Measurements from ENCODE around the gene MVB12B. TPM values are rescaled to one million over a fixed set of nuclear protein-coding genes. Genes with fewer than 3 reads are reported as not detected.

MVB12B gene
- total RNA-seq, 2 experiments from 2014 or later: 14.3 to 15.3 TPM

DNA sequence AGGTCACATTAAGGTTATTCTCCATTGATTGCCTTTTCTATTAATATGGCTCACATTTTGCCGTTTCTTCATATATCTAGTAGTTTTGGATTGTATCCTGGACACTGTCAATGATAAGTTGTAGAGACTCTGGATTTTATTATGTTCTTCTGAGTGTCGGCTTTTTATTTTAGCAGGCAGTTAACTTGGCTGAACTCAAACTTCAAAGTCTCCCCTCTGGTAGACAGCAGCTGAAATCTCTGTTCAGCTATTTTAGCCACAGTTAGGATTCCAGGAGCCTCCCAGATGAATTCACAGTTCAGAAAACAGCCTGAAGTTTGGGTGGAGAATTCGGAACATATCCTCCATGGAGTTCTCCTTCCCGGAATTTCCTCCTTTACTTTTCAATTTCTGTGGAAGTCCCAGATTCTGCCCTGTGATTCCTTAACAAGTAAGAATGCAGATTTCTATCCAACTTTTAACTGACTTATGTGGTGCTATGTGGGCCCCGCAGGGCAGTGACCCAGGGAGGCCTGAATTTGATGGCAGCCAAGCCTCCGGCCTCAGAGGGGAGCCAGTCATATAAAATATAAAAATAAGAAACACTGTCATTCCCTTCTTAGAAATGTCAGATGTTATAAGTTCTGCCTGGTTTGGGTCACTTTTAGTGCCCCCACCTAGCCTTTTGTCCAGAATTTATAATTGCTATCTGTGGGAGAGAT is 39.3 kb upstream of the MVB12B start:
- H3K27ac Mint-ChIP-seq: no peak overlapping the region
- no peak for DNase-seq
- ChIA-PET POLR2A (no interaction called here), CTCF (no interaction called here)
- no peaks in the 10 kb centered on the region for H3K4me1 Mint-ChIP-seq (ENCODE audit: low read depth)
- TF ChIP-seq, protein P1, sequence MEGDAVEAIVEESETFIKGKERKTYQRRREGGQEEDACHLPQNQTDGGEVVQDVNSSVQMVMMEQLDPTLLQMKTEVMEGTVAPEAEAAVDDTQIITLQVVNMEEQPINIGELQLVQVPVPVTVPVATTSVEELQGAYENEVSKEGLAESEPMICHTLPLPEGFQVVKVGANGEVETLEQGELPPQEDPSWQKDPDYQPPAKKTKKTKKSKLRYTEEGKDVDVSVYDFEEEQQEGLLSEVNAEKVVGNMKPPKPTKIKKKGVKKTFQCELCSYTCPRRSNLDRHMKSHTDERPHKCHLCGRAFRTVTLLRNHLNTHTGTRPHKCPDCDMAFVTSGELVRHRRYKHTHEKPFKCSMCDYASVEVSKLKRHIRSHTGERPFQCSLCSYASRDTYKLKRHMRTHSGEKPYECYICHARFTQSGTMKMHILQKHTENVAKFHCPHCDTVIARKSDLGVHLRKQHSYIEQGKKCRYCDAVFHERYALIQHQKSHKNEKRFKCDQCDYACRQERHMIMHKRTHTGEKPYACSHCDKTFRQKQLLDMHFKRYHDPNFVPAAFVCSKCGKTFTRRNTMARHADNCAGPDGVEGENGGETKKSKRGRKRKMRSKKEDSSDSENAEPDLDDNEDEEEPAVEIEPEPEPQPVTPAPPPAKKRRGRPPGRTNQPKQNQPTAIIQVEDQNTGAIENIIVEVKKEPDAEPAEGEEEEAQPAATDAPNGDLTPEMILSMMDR (IDR thresholded peaks at IDR 0.05): no peak
- no peak overlapping the region for H3K4me3 Mint-ChIP-seq
- Histone ChIP-seq H3K9me3 (ENCODE audit: control insufficient read depth in 1 of 2, insufficient read depth in 1 of 2, low read length in 2 of 2) (peaks cover 0 to 5% of the 10 kb centered on the region in 2 experiments), H3K27ac (ENCODE audit: low read depth in 1 of 2, low read length in 2 of 2) (no peak overlapping the region), H3K4me1 (ENCODE audit: insufficient read depth, low read length) (no peaks in the 10 kb centered on the region), H3K36me3 (ENCODE audit: insufficient read depth, low read length) (no peaks in the 10 kb centered on the region), H3K27me3 (ENCODE audit: control insufficient read depth in 1 of 2, insufficient read depth in 2 of 2, low read length in 2 of 2) (peaks cover 0 to 1% of the 10 kb centered on the region in 2 experiments), H3K4me3 (ENCODE audit: low read length) (no peak overlapping the region)
- no peaks in the 10 kb centered on the region for H3K27me3 Mint-ChIP-seq
- intact Hi-C loops (cut with DNase I, micrococcal nuclease): no loop called here
- no peaks in the 10 kb centered on the region for H3K9me3 Mint-ChIP-seq
- no peak for ATAC-seq (ENCODE audit: poor library complexity)
- H3K36me3 Mint-ChIP-seq (ENCODE audit: low read depth): no peaks in the 10 kb centered on the region

DNA sequence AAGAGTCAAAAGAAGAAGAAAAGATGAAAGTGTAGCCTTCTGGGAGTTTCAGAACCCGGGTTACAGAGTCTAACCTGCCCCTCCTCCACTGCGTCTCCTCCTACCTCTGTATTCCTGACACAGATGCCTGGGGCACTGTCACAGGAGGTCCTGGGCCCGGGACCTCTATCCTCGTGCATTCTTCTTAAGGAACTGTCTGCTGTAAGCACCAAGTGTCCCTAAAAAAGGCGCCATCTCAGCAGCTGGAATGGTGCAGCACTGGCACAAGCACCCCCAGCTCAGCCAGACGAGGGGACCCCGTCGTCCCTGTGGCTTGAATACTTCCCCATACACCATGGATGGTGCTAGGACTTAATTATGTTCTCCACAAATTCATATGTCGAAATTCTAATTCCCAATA is 35.8 kb upstream of the MVB12B start:
- DNase-seq: no peak
- Mint-ChIP-seq H3K9me3 (no peaks in the 10 kb centered on the region), H3K27me3 (peaks cover 9% of the 10 kb centered on the region), H3K36me3 (ENCODE audit: low read depth) (no peaks in the 10 kb centered on the region), H3K4me1 (ENCODE audit: low read depth) (no peaks in the 10 kb centered on the region), H3K4me3 (no peak overlapping the region), H3K27ac (no peak overlapping the region)
- ChIA-PET CTCF (no interaction called here), POLR2A (no interaction called here)
- no peak overlapping the region for H3K4me3 ChIP-seq (ENCODE audit: low read length)
- ATAC-seq (ENCODE audit: poor library complexity): no peak
- H3K9me3 ChIP-seq (ENCODE audit: control insufficient read depth in 1 of 2, insufficient read depth in 1 of 2, low read length in 2 of 2): peaks cover 0 to 7% of the 10 kb centered on the region in 2 experiments
- TF ChIP-seq, protein P1 (IDR thresholded peaks at IDR 0.05): no peak
- no peak overlapping the region for H3K27ac ChIP-seq (ENCODE audit: low read depth in 1 of 2, low read length in 2 of 2)
- H3K36me3 ChIP-seq (ENCODE audit: insufficient read depth, low read length): no peaks in the 10 kb centered on the region
- no peaks in the 10 kb centered on the region for H3K4me1 ChIP-seq (ENCODE audit: insufficient read depth, low read length)
- intact Hi-C loops (cut with DNase I, micrococcal nuclease): no loop called here
- no peaks in the 10 kb centered on the region for H3K27me3 ChIP-seq (ENCODE audit: control insufficient read depth in 1 of 2, insufficient read depth in 2 of 2, low read length in 2 of 2)

DNA sequence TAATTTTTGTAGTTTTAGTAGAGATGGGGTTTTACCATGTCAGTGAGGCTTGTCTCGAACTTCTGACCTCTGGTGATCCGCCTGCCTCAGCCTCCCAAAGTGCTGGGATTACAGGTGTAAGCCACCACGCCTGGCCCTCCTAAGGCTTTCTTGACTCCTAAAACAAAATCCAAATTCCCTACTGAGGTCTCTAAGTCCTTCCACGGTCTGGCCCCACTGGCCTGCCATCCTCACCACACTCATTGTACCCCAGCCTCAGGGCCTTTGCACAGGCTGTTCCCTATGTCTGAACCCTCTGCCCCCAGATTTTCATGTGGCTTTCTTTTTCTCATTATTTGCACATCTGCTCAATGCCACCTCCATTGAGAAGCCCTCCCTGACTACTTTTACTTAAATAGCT is 34.7 kb upstream of the MVB12B start:
- H3K36me3 ChIP-seq (ENCODE audit: insufficient read depth, low read length): no peaks in the 10 kb centered on the region
- no peaks in the 10 kb centered on the region for H3K4me1 ChIP-seq (ENCODE audit: insufficient read depth, low read length)
- no peak overlapping the region for H3K27ac ChIP-seq (ENCODE audit: low read depth in 1 of 2, low read length in 2 of 2)
- Mint-ChIP-seq H3K9me3 (no peaks in the 10 kb centered on the region), H3K27ac (no peak overlapping the region), H3K4me3 (no peak overlapping the region), H3K36me3 (ENCODE audit: low read depth) (no peaks in the 10 kb centered on the region), H3K27me3 (peaks cover 12% of the 10 kb centered on the region), H3K4me1 (ENCODE audit: low read depth) (no peaks in the 10 kb centered on the region)
- H3K27me3 ChIP-seq (ENCODE audit: control insufficient read depth in 1 of 2, insufficient read depth in 2 of 2, low read length in 2 of 2): peaks cover 0 to 2% of the 10 kb centered on the region in 2 experiments
- DNase-seq (no peak), ATAC-seq (ENCODE audit: poor library complexity) (no peak)
- CTCF ChIA-PET: no interaction called here
- peaks cover 0 to 7% of the 10 kb centered on the region in 2 experiments for H3K9me3 ChIP-seq (ENCODE audit: control insufficient read depth in 1 of 2, insufficient read depth in 1 of 2, low read length in 2 of 2)
- POLR2A ChIA-PET: no interaction called here
- no peak overlapping the region for H3K4me3 ChIP-seq (ENCODE audit: low read length)
- TF ChIP-seq, protein P1 (IDR thresholded peaks at IDR 0.05): no peak
- intact Hi-C loops (cut with DNase I, micrococcal nuclease): no loop called here

All from CD4-positive, alpha-beta T cell (primary cell).